GM19239 (cell line): ENCODE measurements around the gene RPA1.

Source experiments
- DNase-seq: peaks from one replicate; pipeline ENCODE4 v3.0.0; 2011; ENCODE audit warnings: low spot score; ENCODE audit not compliant: insufficient read length
- FAIRE-seq: peaks from 2 replicates; lab custom pipeline; 2011; peaks lifted over from hg19 to GRCh38; lab: Jason Lieb, UNC

The RPA1 gene

GRCh38 chr17:1933875-1934715 lies 104.3 kb downstream of the RPA1 start:
- FAIRE-seq (no peak), DNase-seq (no peak)

GRCh38 chr17:1934901-1935300 lies 105.1 kb downstream of the RPA1 start:
- DNase-seq (no peak), FAIRE-seq (no peak)

GRCh38 chr17:1936766-1937165 lies 107.0 kb downstream of the RPA1 start:
- FAIRE-seq (no peak), DNase-seq (no peak)

GRCh38 chr17:1937461-1937860 lies 107.7 kb downstream of the RPA1 start:
- DNase-seq, result no peak
- FAIRE-seq, result no peak

GRCh38 chr17:1939981-1940809 lies 110.4 kb downstream of the RPA1 start:
- no peak for DNase-seq
- FAIRE-seq, result no peak

DNA sequence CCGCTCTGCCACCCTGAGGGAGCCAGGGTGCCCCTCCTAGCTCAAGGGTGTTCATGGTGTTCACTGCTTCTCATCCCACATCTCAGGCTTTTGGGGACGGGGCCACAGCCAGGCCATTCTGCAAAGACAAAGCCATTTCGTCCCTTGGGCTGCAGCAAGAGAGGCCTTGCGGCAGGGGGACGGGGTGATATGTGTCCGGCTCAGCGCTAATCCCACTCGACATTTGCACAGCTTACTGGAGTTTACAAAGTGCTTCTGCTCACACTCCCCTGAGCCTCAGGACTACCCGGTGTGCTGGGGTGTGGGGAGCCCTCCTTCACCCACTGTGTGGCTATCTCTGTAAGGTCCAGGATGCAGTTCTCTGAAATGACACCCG lies 111.0 kb downstream of the RPA1 start:
- FAIRE-seq, result no peak
- DNase-seq, result no peak

DNA sequence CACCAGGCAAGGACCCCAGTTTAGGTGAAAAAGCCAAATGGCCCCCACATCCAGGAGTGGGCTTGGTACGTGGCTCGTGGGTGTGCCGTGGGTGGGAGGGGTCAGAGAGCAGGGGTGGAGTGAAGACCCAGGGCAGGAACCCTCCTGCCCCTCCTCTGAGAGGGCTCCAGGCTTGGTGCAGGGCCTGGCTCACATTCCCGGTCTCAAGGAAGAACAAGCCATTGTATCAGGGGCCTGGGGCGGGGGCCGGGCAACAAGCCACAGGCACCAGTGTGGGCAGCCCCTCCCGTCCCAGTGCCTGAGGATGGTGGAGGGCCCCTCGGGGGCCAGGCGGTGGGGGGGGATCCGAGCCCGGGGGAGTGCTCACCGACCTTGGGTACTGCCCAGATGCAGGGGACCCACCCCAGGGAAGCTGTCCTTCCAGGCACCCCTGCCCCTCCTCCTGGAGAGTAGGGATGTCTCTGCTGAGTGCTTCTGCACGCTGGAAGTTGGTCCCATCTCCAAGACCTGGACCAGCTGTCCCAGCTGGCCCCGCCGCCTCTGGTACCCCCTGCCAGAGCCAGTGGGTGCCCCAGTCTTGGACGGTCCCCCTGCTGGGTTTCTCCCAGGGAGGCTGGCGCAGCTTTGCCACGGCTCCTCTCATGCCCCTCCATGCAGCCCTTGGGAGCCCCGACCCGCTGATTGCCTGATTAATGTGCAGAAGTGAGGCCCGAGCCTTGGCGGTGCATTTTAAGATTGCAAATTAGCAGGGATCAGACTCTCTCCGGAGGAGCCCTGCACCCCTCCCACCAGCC lies 111.7 kb downstream of the RPA1 start:
- FAIRE-seq (no peak), DNase-seq (no peak)

- FAIRE-seq (no peak), DNase-seq (no peak)
These were observed 112.2 kb downstream of the RPA1 start for GRCh38 chr17:1942066-1942365.

- no peak for FAIRE-seq
- no peak for DNase-seq
These were observed 113.0 kb downstream of the RPA1 start for GRCh38 chr17:1942666-1943435.

DNA sequence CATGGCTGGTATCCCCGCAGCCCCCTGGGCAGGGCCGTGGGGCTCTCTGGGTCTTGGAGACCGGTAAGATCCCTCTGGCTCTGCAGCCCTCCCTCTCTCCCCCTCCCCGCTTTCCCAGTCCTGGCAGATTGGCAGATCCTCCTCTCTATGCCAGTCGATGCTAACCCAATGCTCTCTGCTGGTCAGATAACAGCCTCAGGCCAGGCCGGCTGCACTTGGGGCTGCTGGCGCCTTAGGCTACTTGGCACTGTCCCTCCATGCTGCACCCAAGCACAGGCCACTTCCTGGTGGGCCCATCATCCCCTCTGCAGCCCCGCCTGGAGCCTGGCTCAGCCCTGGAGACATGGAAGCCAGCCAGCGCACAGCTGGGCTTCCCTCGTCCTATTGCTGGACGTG lies 113.6 kb downstream of the RPA1 start:
- DNase-seq (no peak), FAIRE-seq (no peak)

GRCh38 chr17:1945621-1946020 lies 115.8 kb downstream of the RPA1 start:
- DNase-seq (no peak), FAIRE-seq (no peak)

- FAIRE-seq (no peak), DNase-seq (no peak)
These were observed 116.5 kb downstream of the RPA1 start for GRCh38 chr17:1946021-1946932.

DNA sequence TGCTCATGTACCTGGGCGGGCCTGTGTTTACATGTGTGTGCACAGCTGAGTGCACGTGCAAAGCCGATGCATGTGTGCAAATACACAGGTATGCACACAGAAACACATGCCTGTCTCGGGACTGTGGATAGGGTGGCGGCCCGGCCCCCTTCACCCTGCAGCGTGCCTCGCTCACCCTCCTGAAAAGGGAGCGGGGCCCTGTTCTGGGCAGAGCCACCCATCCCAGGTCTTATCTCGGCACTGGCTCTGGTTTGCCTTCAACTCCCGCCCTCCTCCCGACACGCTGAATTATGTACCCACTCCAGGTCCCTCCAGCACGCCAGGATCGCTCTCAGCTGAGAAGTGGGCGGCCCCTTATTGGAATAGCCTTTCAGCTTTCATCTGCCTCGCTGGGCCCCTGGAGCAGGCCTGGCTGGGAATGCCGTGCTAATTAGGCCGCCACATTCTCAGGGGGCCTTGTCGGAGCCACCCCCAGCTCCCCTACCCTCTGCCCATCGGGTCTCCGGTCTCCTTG lies 117.5 kb downstream of the RPA1 start:
- no peak for FAIRE-seq

DNA sequence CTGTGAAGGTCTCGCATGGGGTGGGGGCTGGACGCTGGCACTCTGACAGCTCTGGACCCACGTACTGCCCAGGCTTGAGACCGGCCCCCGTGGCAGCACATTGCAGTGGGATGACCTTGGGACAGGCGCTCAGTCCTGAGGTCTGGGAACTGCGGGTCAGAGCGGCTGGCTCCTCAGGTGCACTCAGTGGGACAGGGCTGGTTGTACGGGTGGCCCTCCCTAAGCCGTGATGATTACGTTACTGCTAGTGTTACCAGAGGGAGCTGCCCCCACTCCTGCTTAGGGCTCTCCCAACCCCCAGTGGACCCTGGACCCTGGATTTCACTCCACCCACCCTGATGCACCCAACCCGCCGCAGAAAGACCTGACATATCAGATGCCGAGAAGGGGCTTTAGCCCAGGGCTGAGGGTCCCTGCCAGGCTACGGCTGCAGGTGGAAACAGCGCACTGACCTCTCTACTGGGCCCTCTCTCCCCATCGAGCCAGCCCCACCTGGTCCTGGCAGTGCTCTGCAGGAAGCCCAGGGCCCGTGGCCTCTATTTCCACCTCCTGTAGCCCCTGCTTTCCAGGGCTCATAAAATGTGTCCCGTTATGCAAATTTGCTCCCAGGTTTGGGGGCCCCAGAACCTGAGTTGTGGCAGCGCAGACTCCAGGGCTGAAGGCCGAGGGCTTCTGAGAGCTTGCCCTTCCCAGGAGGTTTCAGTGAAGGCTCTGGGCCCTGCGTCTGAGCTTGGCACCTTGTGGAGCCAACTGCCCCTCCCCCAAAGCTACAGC lies 118.1 kb downstream of the RPA1 start:
- DNase-seq (no peak), FAIRE-seq (no peak)

More for the DNA sequence above, 117.5 kb downstream of the RPA1 start:
- DNase-seq, result no peak

DNA sequence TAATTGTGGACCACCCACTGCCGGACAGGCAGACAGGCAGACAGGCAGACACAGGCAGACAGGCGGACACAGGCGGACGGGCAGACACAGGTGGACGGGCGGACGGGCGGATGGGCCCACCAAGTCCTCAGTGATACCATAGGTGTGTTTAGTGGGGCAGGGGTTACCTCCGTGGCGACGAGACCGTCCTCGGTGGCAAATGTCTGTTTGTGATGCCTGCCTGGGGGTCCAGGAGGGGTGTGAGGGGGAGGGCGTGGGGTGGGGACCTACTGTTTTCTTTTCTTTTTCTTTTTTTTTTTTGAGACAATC lies 118.7 kb downstream of the RPA1 start:
- FAIRE-seq, result no peak
- no peak for DNase-seq
